Nephron (organoid): Measurements from ENCODE around the gene ANKRD39.
A peak's percentile ranks its signal among the peaks of the same experiment; 100 is the strongest.

ENCODE experiments used
- H3K27ac Mint-ChIP-seq, 3 experiments: 2 replicates each; pipeline ENCODE4 v1.8.0; 2020; ENCODE audit warnings: mixed read lengths in 3 of 3, mild to moderate bottlenecking in 2 of 3, moderate library complexity in 1 of 3
- H3K27me3 Mint-ChIP-seq: 2 replicates; pipeline ENCODE4 v1.8.0; 2021; ENCODE audit warnings: low read depth, mild to moderate bottlenecking, moderate library complexity, mixed read lengths
- H3K36me3 Mint-ChIP-seq: 2 replicates; pipeline ENCODE4 v1.8.0; 2020; ENCODE audit warnings: low read depth, mixed read lengths
- H3K4me1 Mint-ChIP-seq: 2 replicates; pipeline ENCODE4 v1.8.0; 2020; ENCODE audit warnings: mixed read lengths
- H3K4me3 Mint-ChIP-seq, 3 experiments: 2 replicates each; pipeline ENCODE4 v1.8.0; 2020; ENCODE audit warnings: mild to moderate bottlenecking in 3 of 3, mixed read lengths in 3 of 3, moderate library complexity in 2 of 3
- H3K9me3 Mint-ChIP-seq: 2 replicates; pipeline ENCODE4 v1.8.0; 2020; ENCODE audit warnings: mixed read lengths
- TF ChIP-seq, protein P1 (sequence below), 3 experiments: fragments of 200-600 bp; sonication (generic); IDR thresholded peaks; one replicate each; pipeline ENCODE4 v1.5.0; 2021; ENCODE audit warnings: antibody characterized with exemption in 3 of 3; ENCODE audit not compliant: unreplicated experiment in 3 of 3

The ANKRD39 gene

GRCh38 chr2:96813656-96814055, 44.2 kb downstream of the ANKRD39 start:
- TF ChIP-seq, protein P1, sequence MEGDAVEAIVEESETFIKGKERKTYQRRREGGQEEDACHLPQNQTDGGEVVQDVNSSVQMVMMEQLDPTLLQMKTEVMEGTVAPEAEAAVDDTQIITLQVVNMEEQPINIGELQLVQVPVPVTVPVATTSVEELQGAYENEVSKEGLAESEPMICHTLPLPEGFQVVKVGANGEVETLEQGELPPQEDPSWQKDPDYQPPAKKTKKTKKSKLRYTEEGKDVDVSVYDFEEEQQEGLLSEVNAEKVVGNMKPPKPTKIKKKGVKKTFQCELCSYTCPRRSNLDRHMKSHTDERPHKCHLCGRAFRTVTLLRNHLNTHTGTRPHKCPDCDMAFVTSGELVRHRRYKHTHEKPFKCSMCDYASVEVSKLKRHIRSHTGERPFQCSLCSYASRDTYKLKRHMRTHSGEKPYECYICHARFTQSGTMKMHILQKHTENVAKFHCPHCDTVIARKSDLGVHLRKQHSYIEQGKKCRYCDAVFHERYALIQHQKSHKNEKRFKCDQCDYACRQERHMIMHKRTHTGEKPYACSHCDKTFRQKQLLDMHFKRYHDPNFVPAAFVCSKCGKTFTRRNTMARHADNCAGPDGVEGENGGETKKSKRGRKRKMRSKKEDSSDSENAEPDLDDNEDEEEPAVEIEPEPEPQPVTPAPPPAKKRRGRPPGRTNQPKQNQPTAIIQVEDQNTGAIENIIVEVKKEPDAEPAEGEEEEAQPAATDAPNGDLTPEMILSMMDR (IDR thresholded peaks at IDR 0.05; ENCODE audit: unreplicated experiment in 3 of 3), result no peak
- peaks cover 4% of the 10 kb centered on the region for H3K27me3 Mint-ChIP-seq
- H3K36me3 Mint-ChIP-seq, result peaks cover 12% of the 10 kb centered on the region
- peaks cover 30% of the 10 kb centered on the region for H3K4me1 Mint-ChIP-seq
- no peak overlapping the region for H3K27ac Mint-ChIP-seq
- H3K4me3 Mint-ChIP-seq, result peak overlapping the region in 2 of 3 experiments; percentile 24 to 47
- no peaks in the 10 kb centered on the region for H3K9me3 Mint-ChIP-seq

DNA sequence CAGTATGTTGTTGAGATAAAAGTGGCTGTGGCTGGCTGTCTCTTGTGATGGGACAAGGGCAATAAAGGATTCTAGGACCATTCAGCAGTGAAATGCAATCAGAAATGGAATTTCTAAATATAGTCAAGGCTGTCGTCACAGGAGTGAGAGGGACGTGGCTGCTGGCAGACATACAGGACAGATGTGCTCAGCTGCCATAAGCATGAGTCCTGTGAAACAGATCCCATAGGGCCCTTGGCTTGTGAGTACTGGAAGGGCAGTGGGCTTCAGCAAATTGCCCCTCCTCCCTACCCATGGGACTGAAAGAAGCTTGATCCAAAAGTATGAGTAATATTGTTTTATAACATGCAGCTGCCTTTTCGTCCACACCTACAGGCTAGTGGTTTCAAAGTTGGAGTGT, 45.9 kb downstream of the ANKRD39 start:
- H3K36me3 Mint-ChIP-seq, result peaks cover 12% of the 10 kb centered on the region
- no peak overlapping the region for H3K27ac Mint-ChIP-seq
- peak overlapping the region in 1 of 3 experiments; percentile 15 for H3K4me3 Mint-ChIP-seq
- TF ChIP-seq, protein P1 (IDR thresholded peaks at IDR 0.05; ENCODE audit: unreplicated experiment in 3 of 3), result no peak
- peaks cover 26% of the 10 kb centered on the region for H3K4me1 Mint-ChIP-seq
- H3K9me3 Mint-ChIP-seq, result no peaks in the 10 kb centered on the region
- H3K27me3 Mint-ChIP-seq, result no peaks in the 10 kb centered on the region

DNA sequence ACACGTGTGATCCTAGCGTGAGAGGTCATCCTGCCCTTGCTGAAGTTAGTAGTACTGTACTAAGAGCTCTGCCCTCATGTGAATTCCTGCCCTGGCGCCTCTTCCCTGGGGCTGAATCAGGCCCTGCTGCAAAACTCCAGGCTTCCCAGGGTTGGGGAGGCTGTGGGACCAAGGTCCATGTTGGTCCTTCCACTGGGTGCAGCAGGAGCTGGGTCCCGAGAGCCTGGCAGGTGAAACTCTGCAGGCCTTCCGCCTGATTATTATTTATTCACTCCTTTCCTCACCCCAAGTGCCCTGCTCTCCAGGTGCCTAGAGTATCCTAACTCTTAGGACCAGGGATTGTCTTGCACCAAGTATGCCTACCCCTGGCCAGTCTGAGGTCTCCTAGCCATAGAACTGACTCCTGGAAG, 47.0 kb downstream of the ANKRD39 start:
- TF ChIP-seq, protein P1 (IDR thresholded peaks at IDR 0.05; ENCODE audit: unreplicated experiment in 3 of 3), result no peak
- Mint-ChIP-seq H3K4me1 (peaks cover 31% of the 10 kb centered on the region), H3K27ac (no peak overlapping the region), H3K27me3 (no peaks in the 10 kb centered on the region), H3K36me3 (peaks cover 19% of the 10 kb centered on the region), H3K9me3 (no peaks in the 10 kb centered on the region), H3K4me3 (no peak overlapping the region)

DNA sequence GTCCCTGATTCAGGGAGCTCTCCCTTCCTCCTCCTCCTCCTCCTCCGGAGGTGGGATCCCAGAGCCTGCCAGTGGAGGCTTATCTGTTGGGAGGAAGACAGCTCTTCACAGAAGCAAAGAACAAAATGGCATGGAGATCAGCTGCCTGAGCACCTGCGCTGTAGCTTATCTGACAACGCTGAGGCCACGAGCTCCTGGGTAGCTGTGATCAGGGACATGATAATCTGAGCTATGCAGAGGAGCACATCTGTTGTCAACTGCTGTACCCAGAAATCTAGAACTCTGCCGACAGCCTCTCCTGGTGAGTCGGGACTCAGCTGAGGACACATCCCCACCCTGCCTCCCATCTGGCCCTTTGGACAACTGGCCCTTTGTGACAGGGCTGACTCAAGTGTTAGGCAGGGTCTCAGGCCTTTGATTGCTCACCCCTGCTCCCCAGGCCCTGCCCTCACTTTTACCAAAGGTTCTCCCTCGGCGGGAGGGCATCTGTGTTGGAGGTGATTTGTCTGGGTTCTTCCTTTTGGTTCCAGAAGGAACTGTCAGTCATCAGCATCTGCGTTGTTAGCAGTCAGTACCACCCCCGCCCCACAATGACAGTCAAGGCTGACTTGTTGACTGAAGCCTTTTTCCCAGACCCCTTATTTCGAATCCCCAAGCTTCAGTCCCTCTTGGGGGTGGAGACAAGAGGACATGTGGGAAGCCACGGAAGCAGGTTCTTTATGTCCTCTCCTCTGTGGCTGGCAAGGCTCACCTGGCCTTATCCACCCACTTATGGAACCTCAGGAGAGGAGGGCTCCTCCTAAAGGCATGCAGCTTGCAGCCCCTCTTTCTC, 47.6 kb downstream of the ANKRD39 start:
- Mint-ChIP-seq H3K4me3 (no peak overlapping the region), H3K4me1 (peaks cover 26% of the 10 kb centered on the region), H3K27me3 (no peaks in the 10 kb centered on the region), H3K27ac (no peak overlapping the region), H3K9me3 (no peaks in the 10 kb centered on the region), H3K36me3 (peaks cover 19% of the 10 kb centered on the region)
- TF ChIP-seq, protein P1 (IDR thresholded peaks at IDR 0.05; ENCODE audit: unreplicated experiment in 3 of 3), result no peak

DNA sequence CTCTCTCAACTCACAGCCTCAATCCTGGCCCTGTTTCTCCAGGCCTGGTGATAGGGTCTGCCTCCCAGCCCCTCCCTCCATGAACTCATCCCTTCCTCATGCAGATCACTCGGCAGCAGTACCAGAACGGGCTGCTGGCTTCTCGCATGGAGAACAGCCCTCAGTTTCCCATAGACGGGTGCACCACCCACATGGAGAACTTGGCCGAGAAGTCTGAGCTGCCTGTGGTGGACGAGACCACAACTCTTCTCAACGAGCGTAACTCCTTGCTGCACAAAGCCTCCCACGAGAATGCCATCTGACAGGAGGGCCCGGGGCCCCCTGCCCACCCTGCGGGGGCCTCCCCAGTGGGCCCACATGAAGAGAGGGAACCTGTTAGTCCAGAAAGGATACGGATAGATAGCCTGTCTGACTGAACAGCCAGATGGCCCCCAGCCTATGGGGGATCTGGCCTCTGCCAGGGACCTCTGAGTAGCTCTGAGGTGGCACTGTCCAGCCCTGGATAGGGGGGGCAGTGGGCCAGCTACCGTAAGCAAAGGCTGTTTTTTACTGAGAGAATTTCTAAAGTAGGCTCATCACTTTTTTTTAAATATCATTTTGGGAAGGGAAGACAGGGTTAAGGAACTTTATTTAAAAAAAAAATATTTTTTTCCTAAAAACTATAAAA, 48.5 kb downstream of the ANKRD39 start:
- no peak overlapping the region for H3K27ac Mint-ChIP-seq
- TF ChIP-seq, protein P1 (IDR thresholded peaks at IDR 0.05; ENCODE audit: unreplicated experiment in 3 of 3), result no peak
- peaks cover 19% of the 10 kb centered on the region for H3K36me3 Mint-ChIP-seq
- H3K27me3 Mint-ChIP-seq, result no peaks in the 10 kb centered on the region
- H3K4me1 Mint-ChIP-seq, result peaks cover 25% of the 10 kb centered on the region
- no peaks in the 10 kb centered on the region for H3K9me3 Mint-ChIP-seq
- H3K4me3 Mint-ChIP-seq, result no peak overlapping the region
